GM18951 (cell line): ENCODE measurements around the gene ANKRD29.

Experiments used
- POLR2A ChIP-seq: IDR thresholded peaks from 4 replicates; pipeline ENCODE4 v1.6.1; 2011; ENCODE audit warnings: mild to moderate bottlenecking; ENCODE audit not compliant: insufficient read length, insufficient read depth; ENCODE audit errors: extremely low read depth
- in situ Hi-C: fragments of 300-500 bp; cut with MboI; formaldehyde crosslinking; loops from one replicate; pipeline ENCODE4 v1.12.0; 2022; ENCODE audit warnings: low sequenced_read_pairs, mixed read lengths, inconsistent platforms; ENCODE audit not compliant: unreplicated experiment

Gene ANKRD29

DNA sequence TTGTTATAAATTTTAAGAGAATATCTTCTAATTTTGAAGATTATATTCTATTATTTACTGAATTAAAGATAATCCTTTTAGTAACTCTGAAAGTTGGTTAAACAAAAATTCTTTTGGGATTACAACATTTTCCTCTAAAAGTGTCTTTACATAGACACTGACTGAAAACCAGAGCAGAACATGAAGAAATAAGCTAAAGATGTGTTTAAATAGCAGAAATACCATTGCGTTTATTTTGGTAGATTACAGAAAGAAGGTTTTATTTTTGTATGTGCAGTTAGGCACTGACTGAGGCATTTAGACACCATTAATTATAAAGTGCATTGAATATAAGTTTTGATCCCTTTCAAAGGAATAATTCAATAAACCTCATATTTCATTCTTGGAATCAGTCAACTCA lies 62.9 kb downstream of the ANKRD29 start:
- in situ Hi-C loops: no loop called here
- no peak for TF ChIP-seq POLR2A

DNA sequence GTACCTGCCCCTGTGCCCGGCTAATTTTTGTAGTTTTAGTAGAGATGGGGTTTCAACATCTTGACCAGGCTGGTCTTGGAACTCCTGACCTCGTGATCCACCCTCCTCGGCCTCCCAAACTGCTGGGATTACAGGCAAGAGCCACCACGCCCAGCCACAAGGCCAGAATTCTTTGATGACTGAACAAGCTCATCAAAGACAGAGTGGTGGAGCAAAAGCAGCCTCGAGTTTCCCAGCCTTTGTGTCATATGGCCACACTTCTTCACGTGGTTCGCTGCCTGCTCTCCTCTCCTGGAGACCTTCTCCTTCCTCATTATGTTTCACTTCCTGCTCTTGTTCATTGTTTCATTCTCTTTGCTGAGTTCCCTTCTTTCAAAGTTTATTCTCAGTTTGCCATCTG lies 66.5 kb downstream of the ANKRD29 start:
- in situ Hi-C loops: no loop called here
- TF ChIP-seq POLR2A: no peak

DNA sequence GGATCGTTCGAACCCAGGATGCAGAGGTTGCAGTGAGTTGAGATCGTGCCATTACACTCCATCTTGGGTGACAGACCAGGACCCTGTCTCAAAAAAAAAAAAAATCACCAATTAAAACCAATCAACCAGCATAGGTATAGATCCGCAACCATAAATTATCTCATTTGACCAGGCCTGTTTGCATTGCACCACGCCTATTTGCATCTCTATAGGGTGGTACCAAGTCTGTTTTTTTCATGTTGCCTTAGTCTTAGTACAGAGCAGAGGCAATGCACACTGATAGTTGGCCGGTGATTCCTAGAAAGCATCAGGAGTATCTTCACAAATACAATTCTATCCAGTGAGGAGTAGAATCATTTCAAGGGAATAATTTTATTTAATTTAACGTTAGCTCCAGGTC lies 67.1 kb downstream of the ANKRD29 start:
- in situ Hi-C loops: no loop called here
- no peak for TF ChIP-seq POLR2A

DNA sequence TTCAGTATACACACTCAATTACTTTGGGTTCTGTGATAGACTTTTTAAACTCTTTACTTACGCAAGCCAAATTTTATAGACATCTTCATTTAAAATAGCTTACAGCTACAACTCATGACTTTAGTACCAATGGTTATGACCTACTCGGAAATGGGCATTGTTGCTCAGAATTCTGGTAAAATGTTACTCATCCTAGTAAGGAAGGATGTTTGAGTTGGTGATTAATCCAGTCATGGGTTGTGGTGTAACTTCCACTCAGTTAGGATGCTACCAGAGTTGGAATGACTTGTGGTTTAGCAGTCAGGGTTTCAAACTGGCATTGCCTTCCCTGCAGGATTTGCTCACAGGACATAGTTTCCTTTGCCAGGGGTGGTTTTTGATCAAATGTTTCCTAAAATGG lies 69.0 kb downstream of the ANKRD29 start:
- TF ChIP-seq POLR2A: no peak
- in situ Hi-C loops: no loop called here

DNA sequence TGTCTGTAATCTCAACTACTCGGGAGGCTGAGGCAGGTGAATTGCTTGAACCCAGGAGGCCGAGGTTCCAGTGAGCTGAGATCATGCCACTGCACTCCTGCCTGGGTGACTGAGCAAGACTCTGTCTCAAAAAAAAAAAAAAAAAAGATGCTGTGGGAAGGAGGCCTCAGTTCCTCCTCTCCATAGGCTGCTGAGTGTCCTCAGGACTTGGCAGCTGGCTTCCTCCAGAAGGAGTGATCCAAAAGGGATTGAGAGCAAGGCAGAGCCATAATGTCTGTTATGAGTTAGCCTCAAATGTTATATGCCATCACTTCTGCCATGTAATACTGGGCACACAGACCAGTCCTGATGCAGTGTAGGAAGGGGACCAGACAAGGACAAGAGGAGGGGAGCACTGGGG lies 69.8 kb downstream of the ANKRD29 start:
- in situ Hi-C loops: no loop called here

DNA sequence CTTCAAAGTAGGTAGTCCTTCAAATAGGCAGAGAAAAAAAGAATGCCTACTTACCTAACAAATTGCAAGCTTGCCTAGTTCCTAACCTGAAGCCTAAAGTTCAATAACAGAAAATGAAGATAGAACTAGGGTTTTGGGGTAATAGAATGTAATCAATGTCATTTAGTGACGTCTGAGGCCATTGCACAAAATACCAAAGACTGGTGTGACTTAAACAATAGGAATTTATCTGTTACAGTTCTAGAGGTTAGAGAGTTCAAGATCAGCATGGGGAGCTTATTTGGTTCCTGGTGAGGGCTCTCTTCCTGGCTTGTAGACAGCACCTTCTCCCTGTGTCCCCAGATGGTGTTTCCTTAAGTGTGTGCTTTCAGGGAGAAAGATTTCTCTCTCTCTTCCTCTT lies 71.7 kb downstream of the ANKRD29 start:
- in situ Hi-C loops: no loop called here
- TF ChIP-seq POLR2A: no peak

More for the DNA sequence above, 69.8 kb downstream of the ANKRD29 start:
- TF ChIP-seq POLR2A: no peak

DNA sequence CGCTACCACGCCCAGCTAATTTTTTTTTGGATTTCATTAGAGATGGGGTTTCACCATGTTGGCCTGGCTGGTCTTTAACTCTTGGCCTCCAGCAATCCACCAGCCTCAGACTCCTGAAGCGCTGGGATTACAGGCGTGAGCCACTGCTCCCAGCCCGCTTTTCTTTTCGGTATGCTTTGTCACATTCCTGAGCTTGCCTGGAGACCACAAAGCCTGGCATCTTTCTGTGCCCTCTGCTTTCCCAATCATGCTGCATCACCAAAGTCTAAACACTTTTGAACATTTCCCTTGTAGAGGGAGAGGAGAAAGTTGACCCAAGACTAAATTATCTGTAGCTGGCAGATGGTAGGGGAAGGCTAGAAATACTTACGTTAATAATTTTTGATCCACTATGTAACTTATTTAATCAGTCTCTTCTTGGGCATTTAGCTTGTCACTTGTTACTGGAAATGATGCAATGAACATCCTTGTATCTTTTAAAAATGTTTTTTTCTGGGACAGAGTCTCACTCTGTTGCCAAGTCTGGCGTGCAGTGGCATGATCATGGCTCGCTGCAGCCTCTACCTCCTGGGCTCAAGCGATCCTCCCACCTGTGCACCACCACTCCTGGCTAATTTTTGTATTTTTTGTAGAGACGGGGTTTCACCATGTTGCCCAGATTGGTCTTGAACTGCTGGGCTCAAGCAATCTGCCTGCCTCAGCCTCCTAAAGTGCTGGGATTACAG lies 73.7 kb downstream of the ANKRD29 start:
- no peak for TF ChIP-seq POLR2A
- in situ Hi-C loops: no loop called here

DNA sequence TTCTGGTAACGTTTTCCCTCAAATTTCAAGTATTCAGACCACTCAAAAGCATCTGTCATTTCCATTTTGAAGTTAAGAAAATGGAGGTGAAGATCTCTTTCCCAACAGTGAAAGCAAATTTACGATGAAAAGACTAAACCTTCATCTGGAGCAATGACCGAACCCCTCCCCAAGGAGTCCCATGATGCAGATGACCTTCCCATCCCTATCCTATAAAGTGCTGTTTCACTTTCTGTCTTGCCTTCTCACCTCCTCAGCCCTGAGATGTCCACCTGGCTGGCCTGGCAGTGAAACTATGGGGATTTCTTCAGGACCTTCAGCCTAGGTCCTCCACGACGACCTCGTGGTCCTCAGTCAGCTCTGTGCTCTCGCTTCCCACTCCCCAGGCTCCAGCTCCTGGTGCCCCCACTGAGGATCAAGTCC lies 75.5 kb downstream of the ANKRD29 start:
- TF ChIP-seq POLR2A: no peak
- in situ Hi-C loops: no loop called here

DNA sequence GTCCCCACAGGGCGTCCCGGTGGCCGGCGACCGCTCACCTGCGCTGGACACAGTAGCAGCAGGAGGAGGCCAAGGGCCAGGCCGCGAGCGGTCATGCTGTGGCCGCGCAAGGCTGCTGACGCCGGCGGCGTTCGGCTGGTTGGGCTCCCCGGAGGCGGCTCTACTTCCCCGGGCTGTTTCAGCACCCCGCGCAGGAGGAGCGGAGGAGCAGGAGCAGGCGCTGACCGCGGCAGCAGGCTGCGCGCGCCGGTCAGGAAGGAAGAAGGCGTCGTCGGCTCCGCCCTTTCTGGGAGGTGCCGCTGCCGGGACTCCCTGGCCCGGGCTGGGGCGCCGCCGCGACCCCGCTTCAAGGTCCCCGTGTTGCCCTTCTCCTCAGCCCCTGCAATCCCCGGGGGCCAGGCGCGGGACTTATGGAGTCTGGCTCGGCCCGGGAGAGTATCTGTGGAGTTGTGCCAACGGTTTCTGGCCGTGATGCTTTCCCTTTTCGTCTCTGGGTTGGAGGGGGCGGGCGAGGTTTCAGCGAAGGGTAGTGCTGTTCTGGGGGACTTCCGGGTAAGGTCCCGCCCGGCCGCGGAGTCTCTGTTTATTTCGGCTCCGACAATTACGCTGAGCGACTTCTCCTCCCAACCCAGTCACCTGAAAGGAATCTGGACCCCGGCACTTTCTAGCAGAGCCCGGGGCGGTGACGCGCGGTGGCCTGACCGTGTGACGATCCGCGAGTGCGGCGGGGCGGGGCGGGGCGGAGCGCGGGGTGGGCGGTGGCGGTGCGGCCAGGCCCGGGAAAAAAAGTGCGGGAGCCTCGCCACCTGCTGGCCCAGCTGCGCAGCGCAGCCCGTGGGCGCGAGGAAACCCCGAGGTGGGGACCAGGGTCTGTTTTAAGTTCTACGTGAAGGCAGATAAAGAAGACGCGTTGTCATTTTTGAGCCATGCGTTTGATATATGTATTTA lies 76.2 kb downstream of the ANKRD29 start, which contains the start of gene NPC1:
TSS of gene NPC1 (minus strand) at position 258 of the 948 bp plus-strand sequence. CDS start at position 95, 163 bp downstream.
- in situ Hi-C loops: no loop called here
- TF ChIP-seq POLR2A: peak; percentile 91

DNA sequence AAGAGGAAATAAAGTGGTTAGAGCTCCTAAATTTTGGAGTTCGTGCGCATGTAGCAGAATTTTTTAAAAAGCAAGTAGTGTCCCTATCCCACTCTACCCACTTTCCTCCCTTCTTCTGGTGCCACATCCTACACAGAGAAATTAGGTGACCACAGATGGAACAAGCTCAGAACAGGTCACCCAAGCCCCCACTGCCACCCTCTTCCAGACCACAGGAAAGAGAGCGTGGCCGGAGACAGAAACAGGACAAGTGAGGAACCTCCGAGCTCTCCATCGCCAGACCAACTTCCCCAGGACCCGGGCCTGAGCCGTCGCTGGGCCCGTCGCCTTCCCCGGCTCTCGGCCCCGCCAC lies 76.8 kb downstream of the ANKRD29 start:
- no peak for TF ChIP-seq POLR2A
- in situ Hi-C loops: no loop called here

DNA sequence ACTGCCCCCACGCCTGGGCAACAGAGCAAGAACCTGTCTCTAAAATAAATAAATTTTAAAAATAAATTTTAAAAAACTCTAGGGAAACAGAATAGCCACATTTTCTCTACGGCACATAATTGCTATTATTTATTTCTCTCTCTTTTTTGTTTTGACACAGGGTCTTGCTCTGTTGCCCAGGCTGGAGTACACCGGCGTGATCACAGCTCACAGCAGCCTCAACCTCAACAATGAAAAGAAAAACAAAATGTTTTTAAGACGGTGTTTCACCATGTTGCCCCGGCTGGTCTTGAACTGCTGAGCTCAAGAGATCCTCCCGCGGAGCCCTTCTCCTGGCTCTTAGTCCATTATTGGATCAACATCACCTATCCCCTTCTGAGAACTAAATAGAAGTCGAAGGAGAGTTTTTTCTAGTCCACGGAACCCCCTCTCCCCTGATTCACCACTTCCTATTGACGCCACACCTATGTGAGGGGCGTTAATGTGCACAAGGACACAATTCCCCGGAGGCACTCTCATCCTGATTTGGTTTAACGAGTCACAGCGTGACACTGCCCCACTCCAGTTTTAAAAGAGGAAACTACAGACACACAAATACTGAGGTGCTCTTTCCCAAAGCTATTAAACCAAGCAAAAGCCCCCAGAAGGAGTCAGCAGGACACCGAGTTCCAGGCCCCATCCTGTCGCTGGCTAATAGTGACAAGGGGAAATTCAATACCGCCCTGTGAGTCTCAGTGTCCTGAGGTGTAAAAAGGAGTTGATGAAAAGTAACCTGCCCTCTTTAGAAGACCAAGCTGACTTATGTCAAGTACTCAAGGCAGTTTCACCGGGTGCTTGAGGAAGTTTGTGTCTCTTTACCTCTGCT lies 77.5 kb downstream of the ANKRD29 start:
- in situ Hi-C loops: no loop called here
- peak; percentile 22 for TF ChIP-seq POLR2A

DNA sequence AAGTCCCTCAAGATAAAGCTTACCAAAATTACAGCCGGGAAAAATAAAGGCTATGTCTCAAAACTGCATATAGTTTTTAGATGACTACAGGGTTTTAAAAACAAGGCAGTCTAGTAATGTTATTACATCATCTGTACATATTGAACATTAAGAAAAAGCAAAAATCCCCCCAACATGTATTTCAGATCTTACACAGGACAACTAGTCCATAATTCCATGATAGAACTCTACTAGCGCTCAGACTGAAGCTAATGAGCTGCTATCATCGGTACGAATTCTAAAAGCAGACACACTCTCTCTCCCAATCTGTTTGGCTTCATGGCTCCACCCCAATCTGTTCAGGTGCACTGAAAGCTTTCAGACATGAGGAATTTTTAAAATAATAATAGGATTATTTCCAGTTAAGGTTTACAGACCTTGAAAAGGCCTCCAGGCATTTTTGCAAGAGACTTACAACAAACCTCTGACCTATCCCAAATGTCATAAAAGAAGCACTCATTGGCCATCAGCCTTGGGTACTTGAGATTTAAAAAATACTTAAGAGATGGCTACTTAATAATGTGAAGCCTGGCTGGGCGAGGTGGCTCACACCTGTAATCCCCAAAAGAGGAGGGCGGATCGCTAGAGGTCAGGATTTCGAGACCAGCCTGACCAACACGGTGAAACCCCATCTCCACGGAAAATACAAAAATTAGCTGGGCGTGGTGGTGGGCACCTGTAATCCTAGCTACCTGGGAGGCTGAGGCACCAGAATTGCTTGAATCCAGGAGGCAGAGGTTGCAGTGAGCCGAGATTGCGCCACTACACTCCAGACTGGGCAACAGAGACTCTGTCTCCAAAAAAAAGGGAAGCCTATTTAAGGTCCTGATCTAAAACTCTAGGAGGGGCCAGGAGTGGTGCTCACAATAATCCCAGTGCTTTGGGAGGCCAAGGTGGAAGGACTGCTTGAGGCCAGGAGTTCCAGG lies 78.4 kb downstream of the ANKRD29 start:
- in situ Hi-C loops: no loop called here
- no peak for TF ChIP-seq POLR2A
